NOMO-1 (cell line): ENCODE results near the gene CERT1.
A peak's percentile ranks its signal among the peaks of the same experiment; 100 is the strongest.
"Not testable (repeated sequence)": the region's sequence is repeated elsewhere in the genome, so short reads cannot be mapped to it uniquely, and the experiment has no call there.

Source experiments
- DNase-seq, 2 experiments: peaks; one replicate each; lab custom pipeline; 2025; ENCODE audit not compliant: unreplicated experiment in 2 of 2; lab: John Stamatoyannopoulos, UW

Gene CERT1

DNA sequence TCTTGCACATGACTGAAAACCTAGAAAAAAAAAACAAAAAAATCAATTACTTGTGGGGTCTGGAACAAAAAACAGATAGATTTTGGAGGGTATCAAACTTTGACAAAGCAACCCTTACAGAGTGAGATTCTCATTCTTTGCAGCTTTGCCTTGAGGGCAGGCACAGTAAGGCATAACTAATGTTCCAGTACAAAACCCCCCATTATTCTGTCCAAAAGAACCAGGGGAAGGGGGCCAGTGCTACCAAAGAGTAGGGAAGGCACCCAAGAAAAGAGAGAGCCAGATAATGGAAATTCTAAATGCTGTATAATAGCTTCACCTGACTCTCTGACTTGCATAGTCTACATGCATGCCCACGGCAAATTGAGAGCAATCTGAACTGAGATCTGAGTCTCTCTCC is 13.2 kb upstream of the CERT1 start:
- no peak for DNase-seq

DNA sequence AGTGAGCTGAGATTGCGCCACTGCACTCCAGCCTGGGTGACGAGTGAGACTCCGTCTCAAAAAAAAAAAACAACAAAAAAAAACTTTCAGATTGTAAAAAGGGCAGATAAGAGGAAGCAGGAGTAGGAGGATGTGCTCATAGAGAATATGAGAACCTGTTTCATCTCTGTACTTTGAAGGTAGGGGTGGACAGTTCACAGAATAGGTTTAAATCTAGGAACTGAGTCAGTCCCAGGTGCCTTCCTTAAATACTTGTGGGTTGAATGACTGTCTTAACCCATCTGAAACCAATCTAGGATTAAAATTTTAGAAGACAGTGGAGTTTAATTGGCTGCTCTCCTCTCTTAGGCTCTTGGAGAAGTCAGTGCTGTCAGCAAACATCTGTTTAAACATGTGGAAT is 12.6 kb upstream of the CERT1 start:
- peak; percentile 22 to 34 for DNase-seq

DNA sequence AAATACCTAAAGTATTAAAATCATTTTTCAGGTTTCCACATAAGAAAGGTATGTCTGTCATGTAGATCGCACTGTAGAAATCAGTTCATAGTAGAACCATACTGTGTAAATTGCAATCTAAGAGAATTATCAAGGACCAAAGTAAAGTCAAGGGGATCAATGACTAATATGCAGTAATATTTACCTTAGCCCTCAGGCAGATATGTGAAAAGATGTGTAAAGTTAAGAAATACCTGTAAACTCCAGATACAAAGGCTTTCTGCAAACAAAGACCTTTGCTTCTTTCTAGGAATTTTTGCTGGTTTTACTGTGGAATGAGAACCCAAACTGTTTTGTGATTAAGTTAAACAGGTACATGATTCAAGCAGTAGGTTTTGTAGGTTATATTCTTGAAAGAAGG is 11.8 kb upstream of the CERT1 start:
- DNase-seq: no peak

DNA sequence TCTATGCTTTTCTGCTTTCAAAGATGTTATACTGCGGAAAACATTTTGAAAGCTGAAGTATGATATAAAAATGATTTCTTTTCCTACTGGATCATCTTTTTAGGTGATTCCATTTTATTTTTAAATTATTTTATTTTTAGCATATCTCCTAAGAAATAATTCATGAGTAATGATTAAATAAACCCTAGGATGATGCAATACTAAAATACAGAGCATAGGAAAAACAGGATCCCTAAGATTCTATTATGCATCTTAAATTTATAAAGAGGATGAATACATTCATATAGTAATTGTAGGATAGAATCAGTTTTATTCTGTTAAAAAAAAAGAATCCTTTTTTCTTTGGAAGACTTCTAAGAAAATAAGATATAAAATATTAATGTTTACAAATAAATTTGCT is 11.1 kb upstream of the CERT1 start:
- no peak for DNase-seq

DNA sequence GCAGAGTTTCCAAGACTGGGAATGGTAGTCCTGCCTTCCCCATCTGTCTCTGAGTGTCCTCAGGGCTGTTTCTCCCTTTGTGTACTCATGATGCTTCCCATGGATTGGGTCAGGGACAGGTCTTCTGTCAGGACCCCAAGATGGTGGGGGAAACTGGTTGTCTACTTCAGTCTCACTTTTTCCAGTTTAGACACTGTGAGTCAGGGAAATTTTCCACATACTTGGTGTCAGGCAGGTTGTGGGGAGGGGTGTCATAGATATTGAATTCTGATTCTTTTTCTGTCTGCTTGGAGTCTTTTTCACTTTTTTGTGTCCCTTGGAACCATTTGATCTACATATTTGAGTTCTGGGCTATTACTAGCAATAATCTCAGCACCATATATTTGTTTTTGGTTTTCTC is 10.6 kb upstream of the CERT1 start:
- DNase-seq: no peak

DNA sequence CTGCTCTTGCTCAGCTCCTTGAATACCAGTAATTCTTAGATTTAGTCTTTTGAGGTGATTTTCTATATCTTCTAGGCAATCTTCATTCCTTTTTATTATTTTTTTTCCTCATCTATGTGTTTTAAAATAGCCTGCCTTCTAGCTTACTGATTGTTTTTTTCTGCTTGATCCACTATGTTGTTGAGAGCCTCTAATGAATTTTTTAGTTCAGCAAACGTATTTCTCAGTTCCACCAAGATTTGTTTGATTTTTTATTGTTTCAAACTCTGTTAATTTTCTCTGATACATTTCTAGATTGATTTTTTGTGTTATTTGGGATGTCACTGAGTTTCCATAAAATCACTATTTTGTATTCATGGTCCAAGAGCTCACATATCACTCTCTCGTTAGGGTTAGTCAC is 9.8 kb upstream of the CERT1 start:
- DNase-seq: no peak

DNA sequence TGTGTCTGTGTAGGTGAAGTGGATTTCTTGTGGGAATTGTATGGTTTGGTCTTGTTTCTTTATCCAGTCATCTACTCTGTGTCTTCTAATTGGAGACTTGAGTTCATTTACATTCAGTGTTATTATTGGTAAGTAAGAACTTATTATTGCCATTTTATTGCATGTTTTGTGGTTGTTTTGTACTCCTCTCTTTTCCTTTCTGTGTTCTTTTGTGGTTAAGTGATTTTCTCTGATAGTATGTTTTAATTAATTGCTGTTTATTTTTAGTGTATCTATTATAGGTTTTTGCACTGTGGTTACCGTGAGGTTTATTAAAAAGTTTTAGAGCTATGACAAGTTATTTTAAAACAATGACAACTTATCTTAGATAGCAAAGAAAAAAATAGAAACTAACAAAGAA is 8.3 kb upstream of the CERT1 start:
- DNase-seq: no peak

DNA sequence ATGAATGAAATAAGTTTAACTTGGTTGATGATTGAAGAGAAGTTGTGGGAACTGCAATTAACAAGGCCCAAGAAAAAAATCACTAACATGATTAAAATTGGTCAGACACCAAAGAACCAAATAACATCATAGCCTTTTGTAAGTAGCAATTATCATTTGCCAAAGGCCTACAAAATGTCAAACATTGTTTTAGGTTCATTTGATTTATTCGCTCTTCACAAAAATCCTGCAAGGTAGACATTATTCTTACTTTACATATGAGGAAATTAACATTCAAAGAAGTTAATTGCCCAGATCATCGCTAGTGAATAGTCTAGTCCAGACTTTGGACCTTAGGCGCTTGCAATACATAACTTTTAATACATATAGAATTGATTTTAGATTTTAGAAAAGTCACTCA is 2.9 kb upstream of the CERT1 start:
- DNase-seq: no peak

DNA sequence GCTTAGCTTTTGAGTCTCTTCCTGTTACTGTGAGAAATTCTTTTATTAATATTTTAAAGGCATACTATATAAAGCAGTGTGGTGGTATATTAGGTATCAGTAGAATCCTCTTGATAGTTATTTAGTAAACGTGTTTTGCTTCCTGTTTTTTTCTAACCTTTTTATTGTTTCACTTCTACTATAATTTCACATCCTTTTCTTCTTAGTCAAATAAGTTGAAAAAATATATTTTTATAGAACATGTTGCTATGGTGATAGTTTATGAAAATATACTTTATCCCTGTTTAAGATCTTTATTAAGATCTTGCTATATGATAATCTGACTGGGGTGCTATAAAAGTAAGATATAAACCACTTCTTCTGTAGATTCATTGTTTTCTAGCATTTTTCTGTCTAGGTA is 2.4 kb upstream of the CERT1 start:
- DNase-seq: peak in 1 of 2 experiments; percentile 23

DNA sequence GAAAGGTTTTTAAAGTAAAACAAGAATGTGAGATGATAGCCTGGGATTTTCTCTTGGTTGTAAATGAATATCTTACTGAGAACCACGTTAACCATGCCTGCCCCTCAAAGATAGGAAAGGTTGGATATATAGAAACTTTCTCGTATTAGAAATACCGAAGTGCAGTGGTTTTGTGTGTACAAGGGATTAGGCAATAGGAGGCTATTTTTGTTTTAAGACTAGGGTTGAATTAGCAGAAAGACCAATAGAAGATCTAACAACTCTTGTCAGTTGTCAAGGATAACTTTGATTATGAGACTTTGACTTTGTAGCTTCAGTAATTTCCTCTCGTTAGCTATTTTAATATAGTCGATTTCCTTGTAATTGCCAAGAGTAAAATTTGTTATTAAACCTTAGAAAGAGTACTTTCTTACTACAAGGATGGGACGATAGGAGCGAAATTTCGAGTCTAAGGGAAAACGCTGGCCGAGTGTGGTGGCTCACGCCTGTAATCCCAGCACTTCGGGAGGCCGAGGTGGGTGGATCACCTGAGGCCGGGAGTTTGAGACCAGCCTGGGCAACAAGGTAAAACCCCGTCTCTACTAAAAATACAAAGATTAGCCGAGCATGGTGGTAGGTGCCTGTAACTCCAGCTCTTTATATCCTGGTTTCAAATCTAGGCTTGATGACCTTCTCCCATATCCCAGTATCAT is 1.1 kb upstream of the CERT1 start:
- peak; percentile 42 to 64 for DNase-seq

DNA sequence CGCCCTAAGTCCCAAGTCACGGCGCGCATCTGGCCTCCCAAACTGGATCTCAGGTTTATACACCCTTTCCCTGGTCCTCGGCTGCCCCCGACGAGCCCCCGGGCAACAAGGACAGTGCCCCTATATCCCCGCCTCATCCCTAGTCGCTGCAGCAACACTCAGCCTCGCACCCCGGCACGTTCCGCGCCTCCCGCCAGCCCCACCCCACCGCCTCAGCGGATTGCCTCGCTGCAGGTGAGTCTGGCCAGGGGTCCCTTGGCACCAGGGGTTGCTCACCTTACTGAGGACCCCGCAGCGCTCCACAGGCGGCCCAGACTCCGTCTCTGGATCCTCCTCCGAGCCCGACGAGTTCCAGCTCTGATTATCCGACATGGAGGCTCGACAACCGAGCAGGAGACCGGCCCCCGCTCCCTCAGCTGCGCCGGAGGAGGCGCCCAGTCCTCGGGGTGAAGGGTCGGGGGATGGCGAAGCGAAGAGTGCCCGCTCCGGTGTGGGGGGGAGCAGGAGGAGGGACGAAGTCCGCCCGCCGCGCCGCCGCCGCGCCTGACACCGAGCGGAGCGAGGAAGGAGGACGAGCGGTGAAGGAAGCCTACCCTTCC is 494 bp downstream of the CERT1 start:
- DNase-seq: no peak

DNA sequence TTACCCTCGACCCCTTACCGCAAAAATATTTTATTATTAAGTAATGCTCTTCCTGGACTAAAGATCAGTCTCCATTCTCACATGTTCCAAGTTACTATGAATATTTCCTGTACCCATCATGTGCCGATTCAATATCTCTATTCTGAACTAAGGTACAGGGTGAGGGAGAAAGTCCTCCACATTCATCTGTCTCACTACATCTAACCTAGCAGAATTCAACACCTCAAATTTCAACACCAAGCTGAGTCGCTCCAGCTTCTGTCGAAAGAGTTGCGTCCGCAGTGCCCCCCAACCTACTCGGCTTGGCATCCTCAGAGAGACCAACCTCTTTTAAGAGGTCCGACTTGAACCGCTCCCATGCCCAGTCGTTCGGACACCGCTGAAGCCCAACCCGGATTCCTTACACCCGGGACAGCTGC is 1.0 kb downstream of the CERT1 start:
- DNase-seq: peak; percentile 1 to 33

DNA sequence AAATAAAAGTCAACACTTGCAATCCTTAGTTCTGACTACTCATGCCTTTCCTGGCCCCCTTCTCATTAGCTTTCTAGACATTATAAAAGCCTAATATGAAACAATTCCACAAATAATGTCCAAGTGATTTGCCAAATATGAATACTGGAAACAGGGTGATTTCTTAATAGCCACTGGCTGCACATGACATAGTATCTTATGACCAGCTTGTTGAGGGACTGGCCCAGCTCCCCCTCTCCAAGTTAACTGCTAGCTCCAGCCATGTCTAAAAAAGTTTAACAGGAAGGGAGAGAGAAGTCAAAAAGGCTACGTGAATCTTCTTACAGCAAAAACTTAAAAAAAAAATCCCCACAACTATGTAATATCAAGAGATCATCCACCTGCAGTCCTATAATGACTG is 1.5 kb downstream of the CERT1 start:
- peak; percentile 4 to 54 for DNase-seq

DNA sequence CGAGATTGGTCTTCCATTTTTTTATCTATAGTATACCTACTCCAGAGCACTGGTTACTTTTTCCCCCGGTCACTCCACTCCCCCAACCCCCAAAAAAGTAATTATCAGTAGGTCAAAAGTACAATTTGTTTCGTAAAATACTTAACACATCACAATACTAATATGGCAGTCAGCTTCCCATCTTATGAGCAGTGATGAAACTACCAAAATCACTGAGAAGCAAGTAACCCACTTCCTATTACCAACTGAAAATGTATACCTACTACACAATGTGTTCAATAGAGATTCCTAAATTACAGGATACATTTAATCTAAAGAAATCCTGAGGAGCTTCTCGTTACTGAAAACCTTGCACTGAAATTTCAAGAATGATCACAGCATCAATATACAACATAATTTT is 1.9 kb downstream of the CERT1 start:
- DNase-seq: peak in 1 of 2 experiments; percentile 54

DNA sequence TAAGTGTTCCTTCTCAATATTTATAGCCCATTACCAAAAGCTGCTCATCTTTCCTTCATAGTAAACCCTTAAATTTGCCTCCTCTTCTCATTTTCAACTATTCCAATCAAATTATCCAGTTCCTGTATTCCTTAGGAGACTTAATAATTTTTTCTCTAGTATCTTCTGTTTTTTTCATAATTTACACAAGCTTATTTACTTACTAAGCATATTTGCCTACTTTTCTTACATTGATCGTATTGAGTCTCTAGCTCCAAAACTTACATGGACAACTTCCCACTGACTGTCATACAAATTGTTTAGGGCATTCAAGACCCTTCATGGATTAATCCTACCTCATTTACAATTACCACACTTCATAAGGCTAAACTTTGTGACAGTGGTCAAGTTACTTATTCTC is 3.6 kb downstream of the CERT1 start:
- no peak for DNase-seq

DNA sequence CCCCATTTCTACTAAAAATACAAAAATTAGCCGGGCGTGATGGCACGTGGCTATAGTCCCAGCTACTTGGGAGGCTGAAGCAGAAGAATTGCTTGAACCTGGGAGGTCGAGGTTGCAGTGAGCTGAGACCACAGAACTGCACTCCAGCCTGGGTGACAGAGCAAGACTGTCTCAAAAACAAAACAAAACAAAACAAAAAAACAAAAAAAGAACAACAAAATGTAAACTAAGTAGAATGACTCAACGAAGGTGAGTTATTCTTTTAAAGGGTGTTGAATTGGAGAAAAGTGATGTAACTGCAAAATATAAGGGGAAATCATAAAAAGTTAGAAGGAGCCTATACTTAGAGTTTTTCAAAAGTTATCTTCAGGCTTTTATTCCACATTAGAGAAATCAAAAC is 6.3 kb downstream of the CERT1 start:
- DNase-seq: not testable (repeated sequence)

DNA sequence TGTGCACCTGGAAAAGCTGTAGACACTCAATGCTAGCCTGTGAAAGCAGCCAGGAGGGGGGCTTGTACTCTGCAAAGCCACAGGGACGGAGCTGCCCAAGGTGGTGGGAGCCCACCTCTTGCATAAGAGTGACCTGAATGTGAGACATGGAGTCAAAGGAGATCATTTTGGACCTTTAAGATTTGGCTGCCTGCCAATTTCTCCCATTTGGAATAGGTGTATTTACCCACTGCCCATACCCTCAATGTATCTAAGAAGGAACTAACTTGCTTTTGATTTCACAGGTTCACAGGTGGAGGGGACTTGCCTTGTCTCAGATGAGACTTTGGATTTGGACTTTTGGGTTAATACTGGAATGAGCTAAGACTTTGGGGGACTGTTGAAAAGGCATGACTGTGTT is 12.6 kb downstream of the CERT1 start:
- DNase-seq: not testable (repeated sequence)

DNA sequence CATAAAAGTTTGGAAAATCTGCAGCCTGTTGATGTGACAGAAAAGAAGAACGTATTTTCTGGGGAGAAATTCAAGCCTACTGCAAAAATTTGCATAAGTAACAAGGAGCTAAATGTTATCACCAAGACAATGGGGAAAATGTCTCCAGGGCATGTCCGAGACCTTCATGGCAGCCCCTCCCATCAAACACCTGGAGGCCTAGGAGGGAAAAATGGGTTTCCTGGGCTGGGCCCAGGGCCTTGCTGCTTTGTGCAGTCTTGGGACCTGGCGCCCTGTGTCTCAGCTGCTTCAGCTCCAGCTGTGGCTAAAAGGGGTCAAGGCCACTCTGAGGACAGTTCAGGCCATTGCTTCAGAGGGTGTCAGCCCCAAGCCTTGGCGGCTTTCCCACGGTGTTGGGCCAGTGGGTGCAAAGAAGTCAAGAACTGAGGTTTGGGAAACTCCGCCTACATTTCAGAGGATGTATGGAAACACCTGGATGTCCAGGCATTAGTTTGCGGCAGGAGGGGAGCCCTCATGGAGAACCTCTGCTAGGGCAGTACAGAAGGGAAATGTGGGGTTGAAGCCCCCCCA is 13.1 kb downstream of the CERT1 start:
- DNase-seq: no peak

DNA sequence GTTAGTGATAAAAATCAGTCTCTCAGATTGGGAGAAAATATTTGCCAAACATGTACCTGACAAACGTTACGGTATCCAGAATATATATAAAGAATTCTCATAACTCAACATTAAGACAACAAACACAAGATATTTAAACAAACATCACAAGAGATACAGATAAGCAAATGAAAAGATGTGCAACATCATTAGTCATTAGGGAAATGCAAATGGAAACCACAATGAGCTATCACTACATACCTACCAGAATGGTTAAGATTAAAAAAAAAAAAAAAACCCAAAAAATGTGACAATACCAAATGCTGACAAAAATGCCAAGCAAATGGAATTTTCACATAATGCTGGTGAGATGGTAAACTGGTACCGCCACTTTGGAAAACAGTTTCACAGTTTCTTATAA is 15.4 kb downstream of the CERT1 start:
- DNase-seq: no peak

DNA sequence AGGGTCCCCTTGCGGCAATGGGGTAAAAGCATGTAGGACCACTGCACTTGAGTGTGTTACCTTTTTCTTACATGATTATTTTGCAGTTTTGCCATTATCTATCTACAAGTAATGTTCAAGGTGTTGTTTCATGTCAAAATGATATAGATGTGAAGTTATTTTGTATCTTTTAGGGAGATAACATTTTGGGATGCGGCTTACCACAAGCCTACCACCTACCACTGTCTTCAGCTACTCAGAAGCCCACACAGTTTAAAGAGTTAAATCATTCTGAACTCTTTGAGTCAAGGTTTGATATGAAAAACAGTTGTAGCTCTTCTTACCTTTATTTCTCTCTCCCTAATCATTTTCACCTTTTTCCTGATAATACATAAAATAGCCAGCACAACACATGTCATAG is 19.8 kb downstream of the CERT1 start:
- no peak for DNase-seq

DNA sequence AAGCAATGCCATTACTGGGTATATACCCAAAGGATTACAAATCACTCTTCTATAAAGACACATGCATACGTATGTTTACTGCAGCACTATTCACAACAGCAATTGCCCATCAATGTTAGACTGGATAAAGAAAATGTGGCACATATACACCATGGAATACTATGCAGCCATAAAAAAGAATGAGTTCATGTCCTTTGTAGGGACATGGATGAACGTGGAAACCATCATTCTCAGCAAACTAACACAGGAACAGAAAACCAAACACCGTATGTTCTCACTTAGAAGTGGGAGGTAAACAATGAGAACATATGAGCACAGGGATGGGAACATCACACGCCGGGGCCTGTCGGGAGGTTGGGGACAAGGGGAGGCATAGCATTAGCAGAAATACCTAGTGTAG is 21.6 kb downstream of the CERT1 start:
- DNase-seq: not testable (repeated sequence)

DNA sequence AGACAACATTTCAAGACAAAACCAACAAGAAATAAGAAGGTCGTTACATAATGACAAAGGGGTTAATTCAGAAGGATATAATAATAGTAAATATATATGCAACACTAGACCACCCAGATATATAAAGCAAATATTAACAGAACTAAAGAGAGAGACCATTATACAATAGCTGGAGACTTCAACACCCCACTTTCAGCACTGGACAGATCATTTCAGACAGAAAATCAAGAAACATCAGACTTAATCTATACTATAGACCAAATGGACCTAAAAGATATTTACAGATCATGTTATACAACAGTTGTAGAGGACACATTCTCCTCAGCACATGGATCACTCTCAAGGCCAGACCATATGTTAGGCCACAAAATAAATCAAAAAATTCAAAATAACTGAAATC is 26.8 kb downstream of the CERT1 start:
- no peak for DNase-seq
